Heart right ventricle (tissue), 16 donors: ENCODE measurements around the gene GUCY2D. TPM values are rescaled to one million over a fixed set of nuclear protein-coding genes. Genes with fewer than 3 reads are reported as not detected.

Experiments used
- ATAC-seq, 8 donors: fragments of 200-7000 bp; cut with Tn5 transposase; one replicate each; pipeline ENCODE4 v1.9.1; 2020; ENCODE audit warnings: mild to moderate bottlenecking in 8 of 8, moderate library complexity in 8 of 8, moderate number of reproducible peaks in 1 of 8
- DNase-seq, 2 donors: peaks; one replicate each; pipeline ENCODE4 v3.0.0-alpha.2; 2020
- H3K27ac ChIP-seq, 10 donors: fragments of 200-600 bp; sonication (generic) in 2 of 10; one replicate each; pipeline versions ENCODE4 v1.5.0 to v1.8.0; 2020 to 2022; ENCODE audit warnings: mild to moderate bottlenecking in 3 of 10
- H3K27me3 ChIP-seq, 7 donors: fragments of 200-600 bp; one replicate each; pipeline ENCODE4 v1.8.0; 2021 to 2022; ENCODE audit warnings: mild to moderate bottlenecking in 2 of 7
- H3K36me3 ChIP-seq, 9 donors: fragments of 200-600 bp; sonication (generic) in 1 of 9; one replicate each; pipeline versions ENCODE4 v1.5.0 to v1.8.0; 2020 to 2022; ENCODE audit warnings: mild to moderate bottlenecking in 2 of 9
- H3K4me1 ChIP-seq, 9 donors: fragments of 200-600 bp; sonication (generic) in 1 of 9; one replicate each; pipeline versions ENCODE4 v1.5.0 to v1.8.0; 2020 to 2022; ENCODE audit warnings: mild to moderate bottlenecking in 4 of 9
- H3K4me3 ChIP-seq, 10 donors: fragments of 200-600 bp; sonication (generic) in 2 of 10; one replicate each; pipeline versions ENCODE4 v1.5.0 to v1.8.0; 2020 to 2022; ENCODE audit warnings: mild to moderate bottlenecking in 7 of 10, moderate library complexity in 2 of 10
- H3K9me3 ChIP-seq, 11 donors: fragments of 200-600 bp in 10 of 11; sonication (generic) in 2 of 11; one replicate each; pipeline versions ENCODE4 v1.5.0 to v1.8.0; 2013 to 2022; ENCODE audit warnings: mild to moderate bottlenecking in 2 of 11, control low read depth in 1 of 11, moderate library complexity in 1 of 11
- CTCF ChIP-seq, 9 donors: fragments of 200-600 bp; sonication (generic) in 2 of 9; IDR thresholded peaks; one replicate each; pipeline versions ENCODE4 v1.5.0 to v1.8.0; 2021 to 2022; ENCODE audit warnings: antibody characterized with exemption in 9 of 9, mild to moderate bottlenecking in 5 of 9, moderate library complexity in 1 of 9
- WGBS, 2 donors: extraction: QIAGEN DNeasy Blood & Tissue Kit; methylation state at CpG; one replicate each; pipeline ENCODE4 v1.1.7; 2013; ENCODE audit warnings: inconsistent platforms in 1 of 2; 5-methylcytosine and 5-hydroxymethylcytosine counted together
- intact Hi-C, 10 donors: fragments of 100-400 bp; cut with DNase I; formaldehyde crosslinking; loops; one replicate each; pipeline versions ENCODE4 v1.11.1 to v1.14.2; 2022
- polyA plus RNA-seq, 2 donors: library from polyadenylated mRNA; stranded (reverse); fragments of 200-250 nt; gene quantifications; one replicate each; pipeline ENCODE4 v1.2.3, GENCODE V29; 2013
- total RNA-seq, 10 donors: library from RNA; stranded (reverse); fragmentation: NEBNext Ultra II Directional in 3 of 10; extraction: Animal tissue kit (Norgen Biotek cat#: 25700) in 3 of 10; gene quantifications; one replicate each; pipeline versions ENCODE4 v1.2.1 to v1.2.4, GENCODE V29; 2021 to 2023
- donor health status: Arrhythmogenic right ventricular cardiomyopathy.
- donor health status: ischemic (EF 13 %, LVEDD 7.1; RV severe dilation, severe dysfunction).
- donor health status: healthy with polysubstance abuse.
- donor health status: DM: no; HTN: yes; CAD: no.
- donor health status: DM: no; HTN: no; CAD: no.
- donor health status: ischemic (EF 25% LVEDD 6.9; RV normal size, moderate dysfunction).
- donor health status: ischemic (EF 25% LVEDD 5.7; RV mildly dilated, moderate dysfunction).
- donor health status: healthy.
- donor health status: DM: yes; HTN: yes; CAD: no.
- donor health status: Ischemic cardiomyopathy.
- donor health status: ischemic (EF 35%, LVEDD 5.7; RV mildly dilated, moderate dysfunction).
- donor health status: nonischemic (EF 11% LVEDD 7.7; RV severe dilation, severe dysfunction).
- donor health status: DM: yes; HTN: yes; CAD: no.
- donor health status: PGD.
- donor health status: ischemic (EF 29% LVEDD 5.4; RV normal size, mild dysfunction).
- donor health status: nonischemic (EF 23%, LVEDD 6.1; RV moderate dilation, normal function).

Gene GUCY2D
- total and polyA plus RNA-seq, 12 donors = 0.06 to 0.69 (median 0.36) TPM; not detected in 6

GRCh38 chr17:8012996-8013640 is 10.7 kb downstream of the GUCY2D start:
- ATAC-seq (no peak), DNase-seq (no peak)
- intact Hi-C loops = no loop called here
- Histone ChIP-seq H3K4me3 (no peak overlapping the region), H3K27ac (no peak overlapping the region), H3K4me1 (peaks cover 0 to 29% (median 15%) of the 10 kb centered on the region in 9 donors), H3K9me3 (no peaks in the 10 kb centered on the region), H3K36me3 (no peaks in the 10 kb centered on the region), H3K27me3 (peaks cover 0 to 26% (median 15%) of the 10 kb centered on the region in 7 donors)
- WGBS, 2 donors = 83 to 86% methylated on average over 17 of the region's 17 CpGs
- TF ChIP-seq CTCF (IDR thresholded peaks at IDR 0.05) = no peak

- peaks cover 0 to 26% (median 15%) of the 10 kb centered on the region in 7 donors for H3K27me3 ChIP-seq
- H3K4me3 ChIP-seq = no peak overlapping the region
- no peak overlapping the region for H3K27ac ChIP-seq
- no peaks in the 10 kb centered on the region for H3K36me3 ChIP-seq
- H3K4me1 ChIP-seq = peaks cover 0 to 36% (median 15%) of the 10 kb centered on the region in 9 donors
- DNase-seq (no peak), ATAC-seq (no peak)
- WGBS, 2 donors = 84 to 91% methylated on average over 12 of the region's 12 CpGs
- no peak for TF ChIP-seq CTCF (IDR thresholded peaks at IDR 0.05)
- intact Hi-C loops = no loop called here
- H3K9me3 ChIP-seq = no peaks in the 10 kb centered on the region
Observed at GRCh38 chr17:8013731-8014557, 11.5 kb downstream of the GUCY2D start.

- H3K36me3 ChIP-seq = no peaks in the 10 kb centered on the region
- no peak for ATAC-seq
- WGBS, 2 donors = 94 to 96% methylated on average over 9 of the region's 9 CpGs
- no peaks in the 10 kb centered on the region for H3K9me3 ChIP-seq
- intact Hi-C loops = no loop called here
- TF ChIP-seq CTCF (IDR thresholded peaks at IDR 0.05) = no peak
- no peak overlapping the region for H3K4me3 ChIP-seq
- H3K4me1 ChIP-seq = peaks cover 0 to 42% (median 15%) of the 10 kb centered on the region in 9 donors
- no peak for DNase-seq
- peaks cover 0 to 26% (median 15%) of the 10 kb centered on the region in 7 donors for H3K27me3 ChIP-seq
- H3K27ac ChIP-seq = no peak overlapping the region
Observed at GRCh38 chr17:8014558-8014850, 12.1 kb downstream of the GUCY2D start.

- intact Hi-C loops = loop anchor here in 1 of 10 donors (5.0 kb wide), 1 partner anchor 42 kb away; no protein-coding TSS in a partner anchor
- Histone ChIP-seq H3K4me3 (peak overlapping the region in 8 of 10 donors; percentile 16 to 57 (median 46)), H3K9me3 (no peaks in the 10 kb centered on the region), H3K4me1 (peaks cover 0 to 49% (median 15%) of the 10 kb centered on the region in 9 donors), H3K27me3 (peaks cover 0 to 26% (median 15%) of the 10 kb centered on the region in 7 donors), H3K36me3 (no peaks in the 10 kb centered on the region), H3K27ac (no peak overlapping the region)
- 67 to 73% methylated on average over 44 of the region's 44 CpGs for WGBS, 2 donors
- no peak for TF ChIP-seq CTCF (IDR thresholded peaks at IDR 0.05)
- ATAC-seq (no peak), DNase-seq (no peak)
Observed at GRCh38 chr17:8015236-8015956, 13.0 kb downstream of the GUCY2D start.
